SU-DHL-6 (cell line): ENCODE measurements around the gene AGPAT4.

ENCODE experiments used
- CTCF ChIP-seq: fragments of 200-600 bp; sonication (generic); IDR thresholded peaks from one replicate; pipeline ENCODE4 v1.5.1; 2017; ENCODE audit warnings: antibody characterized with exemption, mild to moderate bottlenecking, low read length, moderate library complexity; ENCODE audit not compliant: insufficient read depth, poor library complexity, severe bottlenecking
- EZH2phosphoT487 ChIP-seq: fragments of 200-600 bp; sonication (generic), shearing (Covaris generic); conservative IDR thresholded peaks from 2 replicates; pipeline ENCODE4 v1.6.1; 2018; ENCODE audit warnings: mild to moderate bottlenecking, antibody characterized with exemption, low read length, moderate library complexity, mixed read lengths

GRCh38 chr6:161139304-161139765 is 134.5 kb downstream of the AGPAT4 start:
- no peak for TF ChIP-seq CTCF
- no peak for TF ChIP-seq EZH2phosphoT487
